Endodermal cell (in vitro differentiated cells): Measurements from ENCODE around the gene MPP3. TPM values are rescaled to one million over a fixed set of nuclear protein-coding genes. Genes with fewer than 3 reads are reported as not detected.

Experiments
- DNase-seq: peaks from one replicate; pipeline ENCODE4 v3.0.0-alpha.2; 2017
- H3K27ac ChIP-seq: 2 replicates; pipeline ENCODE4 v1.5.1; 2013; ENCODE audit warnings: mild to moderate bottlenecking, low read depth, low read length, moderate library complexity
- H3K27me3 ChIP-seq: 2 replicates; pipeline ENCODE4 v1.6.1; 2013; ENCODE audit warnings: mild to moderate bottlenecking, low read length, moderate library complexity; ENCODE audit not compliant: insufficient read depth, control insufficient read depth, poor library complexity, severe bottlenecking
- H3K36me3 ChIP-seq: 2 replicates; pipeline ENCODE4 v1.7.0; 2013; ENCODE audit warnings: mild to moderate bottlenecking, low read length, moderate library complexity; ENCODE audit not compliant: control insufficient read depth, insufficient read depth
- H3K4me1 ChIP-seq: one replicate; pipeline ENCODE4 v1.7.0; 2013; ENCODE audit warnings: low read length; ENCODE audit not compliant: control insufficient read depth, insufficient read depth
- H3K4me3 ChIP-seq: 2 replicates; pipeline ENCODE4 v1.5.1; 2013; ENCODE audit warnings: mild to moderate bottlenecking, low read length, moderate library complexity
- H3K9ac ChIP-seq: 2 replicates; pipeline ENCODE4 v1.6.1; 2013; ENCODE audit warnings: mild to moderate bottlenecking, low read length, moderate library complexity; ENCODE audit not compliant: poor library complexity, severe bottlenecking; ENCODE audit errors: extremely low read depth
- H3K9me3 ChIP-seq: 2 replicates; pipeline ENCODE4 v1.6.1; 2013; ENCODE audit warnings: mild to moderate bottlenecking, low read length, moderate library complexity; ENCODE audit not compliant: control insufficient read depth
- H3K27ac Mint-ChIP-seq: 2 replicates; pipeline ENCODE4 v1.8.0; 2020; ENCODE audit warnings: mixed read lengths
- H3K27me3 Mint-ChIP-seq: 2 replicates; pipeline ENCODE4 v1.8.0; 2021; ENCODE audit warnings: mild to moderate bottlenecking, mixed read lengths; ENCODE audit not compliant: insufficient read depth
- H3K36me3 Mint-ChIP-seq: 2 replicates; pipeline ENCODE4 v1.8.0; 2020; ENCODE audit warnings: low read depth, mixed read lengths
- H3K4me1 Mint-ChIP-seq: 2 replicates; pipeline ENCODE4 v1.8.0; 2020; ENCODE audit warnings: mixed read lengths
- H3K4me3 Mint-ChIP-seq: 2 replicates; pipeline ENCODE4 v1.8.0; 2020; ENCODE audit warnings: mild to moderate bottlenecking, moderate library complexity, mixed read lengths
- H3K9me3 Mint-ChIP-seq: 2 replicates; pipeline ENCODE4 v1.8.0; 2020; ENCODE audit warnings: mild to moderate bottlenecking, mixed read lengths
- WGBS, 2 experiments: methylation state at CpG; one replicate each; pipeline versions ENCODE4 v1.1.5 to v1.1.7; 2013; ENCODE audit warnings: missing lambda C conversion rate in 2 of 2, mixed read lengths in 1 of 2; ENCODE audit not compliant: insufficient coverage in 1 of 2, insufficient read length in 1 of 2; 5-methylcytosine and 5-hydroxymethylcytosine counted together
- total RNA-seq, 2 donors: library from RNA; stranded (reverse); fragmentation: NEBNext Ultra II Directional in 1 of 2; extraction: Animal tissue kit (Norgen Biotek cat#: 25700) in 1 of 2; gene quantifications; 2 replicates in 1 of 2; 3 replicates in 1 of 2; pipeline ENCODE4 v1.2.1, GENCODE V29; 2021
- TF ChIP-seq, protein P1 (sequence below): fragments of 200-600 bp; sonication (generic); conservative IDR thresholded peaks from 2 replicates; pipeline ENCODE4 v1.5.0; 2021; ENCODE audit warnings: antibody characterized with exemption, mild to moderate bottlenecking

The MPP3 gene
- total RNA-seq, 2 donors from 2014 or later, result 5.8 to 6.8 TPM

DNA sequence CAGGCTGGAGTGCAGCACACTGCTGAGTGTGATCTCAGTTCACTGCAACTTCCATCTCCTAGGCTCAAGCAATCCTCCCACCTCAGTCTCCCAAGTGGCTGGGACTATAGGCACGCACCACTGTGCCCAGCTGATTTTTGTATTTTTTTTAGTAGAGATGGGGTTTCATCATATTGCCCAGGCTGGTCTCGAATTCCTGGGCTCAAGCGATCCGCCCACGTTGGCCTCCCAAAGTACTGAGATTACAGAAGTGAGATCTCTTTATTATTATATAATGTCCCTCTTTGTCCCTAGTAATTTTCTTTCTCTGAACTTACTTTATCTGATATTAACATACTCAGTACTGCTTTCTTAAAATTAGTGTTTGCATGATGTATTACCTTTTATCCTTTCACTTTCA lies 44.4 kb downstream of the MPP3 start:
- Histone ChIP-seq H3K9me3 (no peaks in the 10 kb centered on the region), H3K9ac (no peak overlapping the region), H3K27me3 (no peaks in the 10 kb centered on the region), H3K4me3 (no peak overlapping the region), H3K4me1 (no peaks in the 10 kb centered on the region), H3K27ac (no peak overlapping the region), H3K36me3 (no peaks in the 10 kb centered on the region)
- H3K27me3 Mint-ChIP-seq, result peaks cover 5% of the 10 kb centered on the region
- no peaks in the 10 kb centered on the region for H3K4me1 Mint-ChIP-seq
- DNase-seq, result no peak
- peaks cover 6% of the 10 kb centered on the region for H3K9me3 Mint-ChIP-seq
- H3K4me3 Mint-ChIP-seq, result no peak overlapping the region
- 88% methylated on average over 3 of the region's 5 CpGs; no CpG with 5 or more reads in 1 of the 2 experiments for WGBS, 2 experiments
- H3K27ac Mint-ChIP-seq, result no peak overlapping the region
- TF ChIP-seq, protein P1, sequence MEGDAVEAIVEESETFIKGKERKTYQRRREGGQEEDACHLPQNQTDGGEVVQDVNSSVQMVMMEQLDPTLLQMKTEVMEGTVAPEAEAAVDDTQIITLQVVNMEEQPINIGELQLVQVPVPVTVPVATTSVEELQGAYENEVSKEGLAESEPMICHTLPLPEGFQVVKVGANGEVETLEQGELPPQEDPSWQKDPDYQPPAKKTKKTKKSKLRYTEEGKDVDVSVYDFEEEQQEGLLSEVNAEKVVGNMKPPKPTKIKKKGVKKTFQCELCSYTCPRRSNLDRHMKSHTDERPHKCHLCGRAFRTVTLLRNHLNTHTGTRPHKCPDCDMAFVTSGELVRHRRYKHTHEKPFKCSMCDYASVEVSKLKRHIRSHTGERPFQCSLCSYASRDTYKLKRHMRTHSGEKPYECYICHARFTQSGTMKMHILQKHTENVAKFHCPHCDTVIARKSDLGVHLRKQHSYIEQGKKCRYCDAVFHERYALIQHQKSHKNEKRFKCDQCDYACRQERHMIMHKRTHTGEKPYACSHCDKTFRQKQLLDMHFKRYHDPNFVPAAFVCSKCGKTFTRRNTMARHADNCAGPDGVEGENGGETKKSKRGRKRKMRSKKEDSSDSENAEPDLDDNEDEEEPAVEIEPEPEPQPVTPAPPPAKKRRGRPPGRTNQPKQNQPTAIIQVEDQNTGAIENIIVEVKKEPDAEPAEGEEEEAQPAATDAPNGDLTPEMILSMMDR, result no peak
- H3K36me3 Mint-ChIP-seq, result no peaks in the 10 kb centered on the region

DNA sequence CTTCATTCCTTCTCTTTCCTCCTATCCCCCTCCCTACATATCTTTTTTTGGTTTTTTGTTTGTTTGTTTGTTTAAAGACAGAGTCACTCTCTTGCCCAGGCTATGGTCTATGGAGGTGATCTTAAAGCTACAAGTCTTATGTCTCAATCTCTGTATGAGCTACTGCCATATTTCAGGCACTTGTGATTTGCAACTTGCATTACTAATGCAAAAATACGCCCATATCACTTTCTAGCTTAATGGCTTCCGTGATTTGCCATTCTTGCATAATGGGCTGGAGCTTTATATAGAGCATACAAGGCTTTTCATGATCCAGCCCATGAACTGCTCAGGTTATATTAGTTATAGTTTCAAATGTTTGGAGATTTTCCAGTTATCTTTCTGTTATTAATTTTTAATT lies 45.2 kb downstream of the MPP3 start:
- H3K9me3 ChIP-seq, result no peaks in the 10 kb centered on the region
- H3K9ac ChIP-seq, result no peak overlapping the region
- H3K27ac ChIP-seq, result no peak overlapping the region
- H3K36me3 ChIP-seq, result no peaks in the 10 kb centered on the region
- TF ChIP-seq, protein P1, result no peak
- peaks cover 6% of the 10 kb centered on the region for H3K9me3 Mint-ChIP-seq
- peaks cover 5% of the 10 kb centered on the region for H3K27me3 Mint-ChIP-seq
- H3K36me3 Mint-ChIP-seq, result no peaks in the 10 kb centered on the region
- H3K27ac Mint-ChIP-seq, result no peak overlapping the region
- H3K27me3 ChIP-seq, result no peaks in the 10 kb centered on the region
- no peaks in the 10 kb centered on the region for H3K4me1 Mint-ChIP-seq
- no peaks in the 10 kb centered on the region for H3K4me1 ChIP-seq
- no peak for DNase-seq
- no peak overlapping the region for H3K4me3 ChIP-seq
- H3K4me3 Mint-ChIP-seq, result no peak overlapping the region
- WGBS, 2 experiments, result 98% methylated on average over 2 of the region's 2 CpGs; no CpG with 5 or more reads in 1 of the 2 experiments

DNA sequence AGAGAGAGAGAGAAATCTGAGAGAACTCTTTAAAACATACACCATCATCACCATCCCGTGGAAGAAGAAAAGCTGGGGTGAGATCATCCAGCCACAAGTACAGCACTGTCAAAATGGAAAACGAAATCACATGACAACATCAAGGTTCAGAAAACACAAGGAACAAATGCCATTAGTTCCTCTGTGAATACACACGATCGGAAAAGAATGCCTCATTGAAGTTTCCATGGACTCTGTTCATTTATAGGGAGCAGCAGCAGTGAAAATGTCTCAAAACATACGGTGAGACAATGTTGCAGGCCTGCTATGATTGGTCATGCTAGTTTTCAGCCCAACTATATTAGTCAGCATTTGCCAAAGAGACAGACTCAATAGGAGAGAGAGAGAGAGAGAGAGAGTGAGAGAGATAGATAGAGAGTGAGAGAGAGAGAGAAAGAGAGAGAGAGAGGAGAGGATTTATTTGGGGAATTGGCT lies 48.3 kb downstream of the MPP3 start:
- H3K27ac Mint-ChIP-seq, result no peak overlapping the region
- H3K9ac ChIP-seq, result no peak overlapping the region

More for the DNA sequence above, 48.3 kb downstream of the MPP3 start:
- TF ChIP-seq, protein P1, result no peak
- 88 to 90% methylated on average over 5 of the region's 5 CpGs for WGBS, 2 experiments
- peaks cover 5% of the 10 kb centered on the region for H3K4me1 Mint-ChIP-seq
- no peaks in the 10 kb centered on the region for H3K36me3 Mint-ChIP-seq
- H3K4me3 Mint-ChIP-seq, result no peak overlapping the region
- no peaks in the 10 kb centered on the region for H3K9me3 Mint-ChIP-seq
- H3K27ac ChIP-seq, result no peak overlapping the region
- H3K27me3 Mint-ChIP-seq, result peaks cover 22% of the 10 kb centered on the region
- no peaks in the 10 kb centered on the region for H3K36me3 ChIP-seq
- H3K4me1 ChIP-seq, result no peaks in the 10 kb centered on the region
- no peaks in the 10 kb centered on the region for H3K9me3 ChIP-seq
- peaks cover under 1% of the 10 kb centered on the region for H3K27me3 ChIP-seq
- no peak overlapping the region for H3K4me3 ChIP-seq
- no peak for DNase-seq
